Esophagus squamous epithelium (tissue), 4 donors: ENCODE data around the gene LEUTX.

Experiments
- CTCF ChIP-seq, 6 experiments: fragments of 450-650 bp in 4 of 6; fragments of 200-600 bp in 2 of 6; sonication (generic) in 2 of 6; IDR thresholded peaks; one replicate each; pipeline ENCODE4 v1.5.1; 2016 to 2019; ENCODE audit warnings: antibody characterized with exemption in 6 of 6, mild to moderate bottlenecking in 4 of 6, moderate library complexity in 4 of 6
- POLR2A ChIP-seq, 4 donors: fragments of 450-650 bp; IDR thresholded peaks; one replicate each; pipeline ENCODE4 v1.6.1; 2017; ENCODE audit warnings: antibody characterized with exemption in 4 of 4, mild to moderate bottlenecking in 4 of 4, moderate library complexity in 3 of 4

DNA sequence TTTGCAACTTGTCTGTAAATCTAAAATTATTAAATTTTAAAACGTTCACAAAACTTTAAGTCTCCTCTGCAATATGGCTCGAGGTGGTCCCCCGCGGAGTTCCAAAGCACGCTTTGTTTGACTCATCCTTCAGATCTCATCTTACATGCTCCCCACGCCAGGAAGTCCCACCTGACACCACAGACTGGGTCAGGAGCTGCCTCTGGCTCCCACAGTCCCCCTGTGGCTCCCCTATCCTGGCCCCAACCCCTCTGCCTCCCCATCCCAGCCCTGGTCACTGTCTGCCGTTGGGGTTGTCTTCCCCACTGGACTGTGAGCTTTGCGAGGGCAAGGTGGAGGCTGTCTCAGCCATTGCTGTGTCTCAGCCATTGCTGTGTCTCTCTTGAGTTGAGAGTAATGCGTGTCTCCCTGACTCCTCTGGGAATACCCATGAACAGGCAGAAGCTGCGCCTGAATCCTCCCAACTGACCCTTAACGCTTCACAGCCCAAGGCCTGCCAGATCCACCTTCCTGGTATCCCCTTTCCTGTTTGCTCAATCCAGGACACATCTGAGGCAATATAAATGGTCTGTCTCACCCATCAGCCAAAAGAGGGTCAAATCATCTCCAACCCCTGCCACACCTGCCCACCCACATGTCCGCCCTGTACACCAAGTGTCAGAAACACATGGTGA lies 39.4 kb downstream of the LEUTX start:
- TF ChIP-seq CTCF (IDR thresholded peaks at IDR 0.05) (no peak), POLR2A (IDR thresholded peaks at IDR 0.05) (no peak)
